BJ (cell line): Measurements from ENCODE around the gene HCAR3. TPM values are rescaled to one million over a fixed set of nuclear protein-coding genes. Genes with fewer than 3 reads are reported as not detected.

ENCODE experiments used
- CTCF ChIA-PET: fragments of 350-600 bp; formaldehyde crosslinking; extraction: SDS; loops from one replicate; lab custom pipeline; 2021; ENCODE audit warnings: antibody characterized with exemption, inconsistent platforms; lab: Yijun Ruan, JAX
- POLR2A ChIA-PET: fragments of 300-600 bp; sonication (Branson Sonifier 250); formaldehyde crosslinking; extraction: SDS; loops from one replicate; lab custom pipeline; 2021; ENCODE audit warnings: antibody characterized with exemption; lab: Charles Lee
- DNase-seq: peaks from one replicate; pipeline ENCODE4 v3.0.0-alpha.2; 2011; ENCODE audit warnings: low read depth
- H3K27me3 ChIP-seq: 2 replicates; pipeline ENCODE4 v1.6.0; 2011; ENCODE audit warnings: low read length; ENCODE audit not compliant: control insufficient read depth, insufficient read depth
- H3K36me3 ChIP-seq: 2 replicates; pipeline ENCODE4 v1.5.1; 2011; ENCODE audit warnings: low read length; ENCODE audit not compliant: control insufficient read depth, insufficient read depth
- H3K4me3 ChIP-seq: 2 replicates; pipeline ENCODE4 v1.5.1; 2011; ENCODE audit warnings: low read depth, mild to moderate bottlenecking, control low read depth, low read length
- CTCF ChIP-seq: IDR thresholded peaks from 2 replicates; pipeline ENCODE4 v1.5.1; 2011; ENCODE audit warnings: low read depth, mild to moderate bottlenecking, control low read depth, inconsistent platforms, low read length, moderate library complexity; ENCODE audit not compliant: insufficient read depth
- polyA plus RNA-seq: library from polyadenylated mRNA; depleted of rRNA; stranded (reverse); fragments of >200 nt; gene quantifications from 2 replicates; pipeline ENCODE4 v1.2.3, GENCODE V29; 2011

HCAR3 gene
- polyA plus RNA-seq, 1 experiment, result not detected

- CTCF ChIA-PET, result interaction anchor here (4.1 kb wide), 1 partner anchor 112 kb away, joined by 32 read pairs; no protein-coding TSS in a partner anchor
- POLR2A ChIA-PET, result no interaction called here
Measured at GRCh38 chr12:122749569-122750332, 33.1 kb upstream of the HCAR3 start.

DNA sequence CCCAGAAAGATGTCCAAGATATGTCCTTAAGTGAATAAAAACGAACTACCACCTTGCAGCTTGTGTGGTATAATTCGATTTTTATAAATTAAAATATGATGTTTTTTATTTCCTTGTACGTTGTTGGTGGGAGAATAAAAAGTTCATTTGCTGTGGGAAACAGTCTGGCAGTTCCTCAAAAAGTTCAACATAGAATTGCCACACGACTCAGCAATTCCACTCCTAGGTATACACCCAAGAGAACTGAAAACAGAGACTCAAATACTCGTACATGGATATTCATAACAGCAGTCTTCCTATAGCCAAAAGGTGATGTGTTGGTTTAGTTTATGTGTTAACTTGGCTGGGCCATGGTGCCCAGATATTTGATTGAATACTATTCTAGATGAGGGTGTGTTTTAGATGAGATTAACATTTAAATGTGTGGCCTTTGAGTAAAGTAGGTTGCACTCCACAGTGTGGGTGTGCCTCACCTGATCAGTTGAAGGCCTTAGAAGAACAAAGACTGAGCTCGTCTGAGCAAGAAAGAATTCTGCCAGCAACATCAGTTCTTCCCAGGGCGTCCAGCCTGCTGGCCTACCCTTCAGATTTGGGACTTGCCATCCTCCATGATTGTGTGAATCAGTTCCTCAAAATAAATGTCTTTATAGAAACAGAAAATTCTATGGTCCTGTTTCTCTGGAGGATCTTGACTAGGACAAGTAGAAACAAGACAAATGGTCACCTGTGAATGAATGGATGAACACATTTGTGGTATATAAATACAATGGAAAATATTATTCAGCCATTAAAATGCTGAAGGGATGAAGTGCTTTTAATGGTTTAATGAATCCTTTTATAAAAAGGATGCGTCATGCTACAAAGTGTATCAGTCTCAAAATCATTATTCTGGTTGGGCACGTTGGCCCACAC, 30.9 kb upstream of the HCAR3 start:
- no peak for DNase-seq
- Histone ChIP-seq H3K4me3 (no peak overlapping the region), H3K27me3 (no peaks in the 10 kb centered on the region), H3K36me3 (no peaks in the 10 kb centered on the region)
- ChIA-PET CTCF (interaction anchor here (1.0 to 4.1 kb wide), 2 partner anchors 11 to 110 kb away, joined by 3 to 32 read pairs; no protein-coding TSS in a partner anchor), POLR2A (no interaction called here)
- TF ChIP-seq CTCF, result no peak

More at GRCh38 chr12:122749569-122750332, 33.1 kb upstream of the HCAR3 start:
- TF ChIP-seq CTCF, result no peak
- DNase-seq, result no peak
- Histone ChIP-seq H3K27me3 (no peaks in the 10 kb centered on the region), H3K4me3 (no peak overlapping the region), H3K36me3 (no peaks in the 10 kb centered on the region)

DNA sequence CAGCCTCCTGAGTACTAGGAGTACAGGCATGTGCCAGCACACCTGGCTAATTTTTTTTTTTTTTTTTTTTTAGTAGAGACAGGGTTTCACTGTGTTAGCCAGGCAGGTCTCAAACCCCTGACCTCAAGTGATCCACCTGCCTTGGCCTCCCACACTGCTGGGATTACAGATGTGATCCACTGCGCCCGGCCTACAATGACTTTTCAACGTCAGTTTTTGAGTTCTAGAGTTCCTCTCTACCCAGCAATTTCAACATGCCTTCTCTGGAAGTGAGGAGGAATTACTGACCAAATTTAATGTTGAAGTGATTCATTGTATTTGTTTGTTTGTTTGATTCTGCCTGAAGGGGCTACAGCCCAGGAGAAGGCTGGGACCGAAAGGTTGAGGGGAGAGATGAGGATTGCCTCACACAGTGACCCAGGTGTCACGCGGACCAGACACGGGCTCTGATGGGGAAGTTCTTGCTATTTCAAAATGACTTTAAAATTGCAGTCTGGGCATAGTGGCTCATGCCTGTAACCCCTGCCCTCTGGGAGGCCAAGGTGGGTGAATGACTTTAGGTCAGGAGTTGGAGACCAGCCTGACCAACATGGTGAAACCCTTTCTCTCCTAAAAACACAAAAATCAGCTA, 27.4 kb upstream of the HCAR3 start:
- H3K27me3 ChIP-seq, result no peaks in the 10 kb centered on the region
- ChIA-PET POLR2A (no interaction called here), CTCF (no interaction called here)
- H3K4me3 ChIP-seq, result no peak overlapping the region
- DNase-seq, result no peak
- no peaks in the 10 kb centered on the region for H3K36me3 ChIP-seq
- no peak for TF ChIP-seq CTCF

DNA sequence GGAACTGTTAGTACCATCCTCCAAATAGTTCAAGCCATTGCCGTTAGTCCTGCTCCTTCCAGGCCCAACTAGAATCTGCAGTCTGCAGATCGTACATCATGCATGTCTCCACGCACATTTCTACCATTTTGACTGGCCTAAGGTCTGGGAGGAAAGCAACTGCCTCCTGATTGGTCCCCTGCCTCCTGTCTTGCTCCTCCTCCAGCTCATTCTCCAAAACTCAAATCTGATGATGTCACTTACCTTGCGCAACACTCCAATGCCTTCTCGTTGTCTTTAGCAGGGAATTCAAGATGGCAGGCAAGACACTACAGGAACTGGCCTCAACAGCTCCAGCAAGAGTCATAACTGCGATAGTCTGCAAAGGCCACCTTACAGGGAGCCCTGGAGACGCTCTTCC, 23.7 kb upstream of the HCAR3 start:
- Histone ChIP-seq H3K4me3 (no peak overlapping the region), H3K36me3 (no peaks in the 10 kb centered on the region), H3K27me3 (no peaks in the 10 kb centered on the region)
- no peak for TF ChIP-seq CTCF
- no peak for DNase-seq
- ChIA-PET POLR2A (no interaction called here), CTCF (interaction anchor here (1.3 kb wide), 1 partner anchor 102 kb away, joined by 3 read pairs; no protein-coding TSS in a partner anchor)
